Measurements from ENCODE around the gene KCTD14.
"Not testable (repeated sequence)": the region's sequence is repeated elsewhere in the genome, so short reads cannot be mapped to it uniquely, and the experiment has no call there.

Gene KCTD14

DNA sequence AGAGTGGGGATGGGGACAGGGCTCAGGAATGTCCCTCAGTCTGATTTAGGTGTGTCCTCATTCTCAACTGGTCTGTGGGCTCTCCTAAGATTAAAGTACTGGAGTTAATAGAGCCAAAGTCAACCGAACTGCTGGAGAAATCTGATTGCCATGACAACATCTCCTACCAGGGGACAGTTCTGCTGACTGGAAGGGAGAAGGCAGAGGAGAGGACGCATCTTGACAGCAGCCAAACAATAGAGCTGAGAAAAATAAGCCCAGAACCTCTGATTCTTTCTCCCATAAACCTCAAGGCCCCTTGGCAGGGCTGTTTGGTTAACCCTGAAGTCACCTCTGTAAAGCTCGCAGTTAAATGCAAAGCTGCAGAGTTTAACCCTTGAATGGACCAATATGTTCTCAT lies 2.8 kb downstream of the KCTD14 start:
- TF ChIP-seq, protein P1, sequence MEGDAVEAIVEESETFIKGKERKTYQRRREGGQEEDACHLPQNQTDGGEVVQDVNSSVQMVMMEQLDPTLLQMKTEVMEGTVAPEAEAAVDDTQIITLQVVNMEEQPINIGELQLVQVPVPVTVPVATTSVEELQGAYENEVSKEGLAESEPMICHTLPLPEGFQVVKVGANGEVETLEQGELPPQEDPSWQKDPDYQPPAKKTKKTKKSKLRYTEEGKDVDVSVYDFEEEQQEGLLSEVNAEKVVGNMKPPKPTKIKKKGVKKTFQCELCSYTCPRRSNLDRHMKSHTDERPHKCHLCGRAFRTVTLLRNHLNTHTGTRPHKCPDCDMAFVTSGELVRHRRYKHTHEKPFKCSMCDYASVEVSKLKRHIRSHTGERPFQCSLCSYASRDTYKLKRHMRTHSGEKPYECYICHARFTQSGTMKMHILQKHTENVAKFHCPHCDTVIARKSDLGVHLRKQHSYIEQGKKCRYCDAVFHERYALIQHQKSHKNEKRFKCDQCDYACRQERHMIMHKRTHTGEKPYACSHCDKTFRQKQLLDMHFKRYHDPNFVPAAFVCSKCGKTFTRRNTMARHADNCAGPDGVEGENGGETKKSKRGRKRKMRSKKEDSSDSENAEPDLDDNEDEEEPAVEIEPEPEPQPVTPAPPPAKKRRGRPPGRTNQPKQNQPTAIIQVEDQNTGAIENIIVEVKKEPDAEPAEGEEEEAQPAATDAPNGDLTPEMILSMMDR (IDR thresholded peaks at IDR 0.05), result no peak
- TF ChIP-seq ZFX (IDR thresholded peaks at IDR 0.05; ENCODE audit: borderline replicate concordance), result no peak
- H3K27ac ChIP-seq, result no peak overlapping the region

DNA sequence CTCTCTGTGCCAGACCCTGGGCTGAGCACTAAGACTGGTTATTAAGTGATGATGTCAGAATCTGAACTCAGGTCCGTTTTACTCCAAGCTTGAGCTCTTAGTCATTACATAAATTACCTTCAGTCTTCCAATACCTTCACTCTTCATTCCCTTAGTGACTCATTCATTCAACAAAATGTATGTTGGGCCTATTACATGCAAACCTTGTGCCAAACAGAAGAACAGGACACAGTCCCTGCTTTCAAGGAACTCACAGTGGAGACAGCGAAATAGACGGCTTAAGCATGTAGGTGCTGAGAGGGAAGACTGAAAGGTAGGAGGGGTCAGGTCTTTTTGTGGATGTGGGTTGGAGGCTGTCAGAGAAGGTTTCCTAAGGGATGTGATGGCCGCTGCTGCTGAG lies 3.3 kb downstream of the KCTD14 start:
- H3K27ac ChIP-seq, result no peak overlapping the region
- TF ChIP-seq ZFX (IDR thresholded peaks at IDR 0.05; ENCODE audit: borderline replicate concordance), result no peak
- TF ChIP-seq, protein P1 (IDR thresholded peaks at IDR 0.05), result no peak

DNA sequence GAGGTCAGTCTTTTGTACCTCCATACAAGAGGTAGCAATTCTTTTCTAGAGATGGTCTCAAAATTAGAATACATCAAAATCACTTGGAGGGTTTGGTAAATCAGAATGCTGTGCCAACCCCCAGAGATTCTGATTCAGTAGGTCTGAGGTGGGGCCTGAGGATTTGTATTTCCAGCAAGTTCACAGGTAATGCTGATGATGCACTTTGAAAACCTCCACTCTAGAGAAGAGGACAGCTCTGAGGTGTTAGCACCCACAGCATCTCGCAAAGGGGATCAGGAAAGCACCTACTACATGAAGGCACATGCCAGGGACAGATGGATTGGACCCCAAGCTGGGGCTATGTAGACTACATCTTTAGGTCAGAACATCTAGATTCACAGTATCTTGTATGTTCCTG lies 7.2 kb downstream of the KCTD14 start:
- TF ChIP-seq, protein P1 (IDR thresholded peaks at IDR 0.05), result no peak
- no peak for TF ChIP-seq ZFX (IDR thresholded peaks at IDR 0.05; ENCODE audit: borderline replicate concordance)
- H3K27ac ChIP-seq, result no peak overlapping the region

DNA sequence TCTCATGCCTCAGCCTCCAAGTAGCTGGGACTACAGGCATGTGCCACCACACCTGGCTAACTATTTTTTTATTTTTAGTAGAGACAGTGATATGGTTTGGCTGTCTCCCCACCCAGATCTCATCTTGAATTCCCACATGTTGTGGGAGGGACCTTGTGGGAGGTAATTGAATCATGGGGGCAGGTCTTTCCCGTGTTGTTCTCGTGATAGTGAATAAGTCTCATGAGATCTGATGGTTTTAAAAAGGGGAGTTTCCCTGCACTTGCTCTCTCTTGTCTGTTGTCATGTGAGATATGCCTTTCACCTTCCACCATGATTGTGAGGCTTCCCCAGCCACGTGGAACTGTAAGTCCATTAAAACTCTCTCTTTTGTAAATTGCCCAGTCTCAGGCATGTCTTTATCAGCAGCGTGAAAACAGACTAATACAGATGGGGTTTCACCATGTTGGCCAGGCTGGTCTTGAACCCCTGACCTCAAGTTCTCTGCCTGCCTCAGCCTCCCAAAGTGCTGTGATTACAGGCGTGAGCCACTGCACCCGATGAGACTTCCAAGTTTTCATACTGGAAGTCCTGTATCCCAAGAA lies 8.0 kb downstream of the KCTD14 start:
- not testable (repeated sequence) for H3K27ac ChIP-seq

DNA sequence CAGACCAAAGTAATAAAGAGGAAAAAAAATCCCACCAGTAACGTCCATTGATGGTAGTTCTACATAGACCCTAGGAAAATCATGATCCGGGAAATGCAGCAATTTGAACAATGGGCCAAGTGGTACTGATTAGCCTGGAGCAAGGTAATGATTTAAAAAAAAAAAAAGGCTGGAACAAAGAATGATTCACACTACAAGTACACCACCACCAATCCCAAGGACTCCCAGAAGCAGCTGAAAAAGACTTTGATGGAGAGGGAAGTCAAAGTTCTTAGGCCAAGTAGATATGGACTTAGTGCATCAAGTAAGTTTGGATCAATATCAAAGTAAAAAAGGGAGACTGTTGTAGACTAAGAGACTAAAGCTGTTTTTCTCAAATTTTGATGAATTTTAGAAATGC lies 11.8 kb downstream of the KCTD14 start:
- no peak overlapping the region for H3K27ac ChIP-seq
- TF ChIP-seq, protein P1 (IDR thresholded peaks at IDR 0.05), result no peak

DNA sequence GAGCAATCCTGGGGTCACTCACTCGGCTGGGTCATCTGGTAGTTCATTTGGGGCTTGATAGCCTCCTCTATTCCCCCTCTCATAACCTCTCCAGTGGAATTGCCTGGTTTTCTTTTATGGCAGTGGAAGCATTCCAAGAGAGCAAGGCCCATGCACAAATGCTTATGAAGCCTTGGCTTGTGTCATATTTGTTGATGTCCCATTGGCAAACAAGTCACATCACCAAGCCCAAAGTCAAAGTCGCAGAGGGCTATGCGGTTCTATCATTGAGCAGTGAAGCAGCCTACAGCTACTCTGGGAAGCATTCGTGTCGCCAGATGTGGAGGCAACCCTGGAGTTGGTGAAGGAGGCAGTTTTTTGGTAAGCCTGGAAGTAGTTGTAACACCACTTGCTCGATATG lies 12.3 kb downstream of the KCTD14 start:
- no peak for TF ChIP-seq ZFX (IDR thresholded peaks at IDR 0.05; ENCODE audit: borderline replicate concordance)
- TF ChIP-seq, protein P1 (IDR thresholded peaks at IDR 0.05), result no peak
- no peak overlapping the region for H3K27ac ChIP-seq

DNA sequence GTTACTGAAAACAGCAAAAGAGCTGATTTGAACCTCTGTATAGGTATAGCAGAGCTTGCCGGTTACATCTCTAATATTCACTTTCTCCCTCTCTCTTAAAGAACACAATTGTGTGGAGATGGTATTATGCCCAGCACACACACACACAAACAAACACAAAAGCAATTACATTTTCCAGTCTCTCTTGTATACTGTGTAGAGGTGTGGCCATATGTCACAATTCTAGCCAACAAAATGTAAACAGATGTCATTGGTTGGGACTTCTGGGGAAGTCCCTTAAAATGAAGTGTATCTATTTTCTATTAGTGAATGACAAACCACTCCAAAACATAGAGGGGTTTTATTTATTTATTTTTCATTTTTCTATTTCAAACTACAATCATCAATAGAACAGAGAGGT lies 12.8 kb downstream of the KCTD14 start:
- no peak overlapping the region for H3K27ac ChIP-seq
- TF ChIP-seq, protein P1 (IDR thresholded peaks at IDR 0.05), result no peak
- no peak for TF ChIP-seq ZFX (IDR thresholded peaks at IDR 0.05; ENCODE audit: borderline replicate concordance)

DNA sequence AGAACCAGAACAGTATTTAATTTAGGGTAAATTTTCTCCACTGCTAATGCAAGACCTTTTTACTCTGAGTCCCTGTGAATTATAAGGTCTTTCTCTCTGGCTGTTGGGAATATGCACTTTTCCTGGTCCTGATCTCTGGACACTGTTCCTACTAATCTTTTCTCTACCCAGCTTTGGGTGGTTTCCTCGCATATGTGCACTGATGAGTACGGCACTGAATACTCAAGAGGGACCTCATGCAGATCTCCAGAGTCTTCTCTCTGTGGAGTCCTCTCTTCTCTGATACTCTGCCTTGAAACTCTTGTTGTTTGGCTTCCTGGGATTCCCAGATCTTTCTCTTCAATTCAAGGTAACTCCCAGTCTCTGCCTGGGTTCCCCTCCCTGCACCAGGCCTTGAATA lies 14.0 kb downstream of the KCTD14 start:
- H3K27ac ChIP-seq, result no peak overlapping the region
- TF ChIP-seq, protein P1 (IDR thresholded peaks at IDR 0.05), result no peak
- TF ChIP-seq ZFX (IDR thresholded peaks at IDR 0.05; ENCODE audit: borderline replicate concordance), result no peak

Data from 22Rv1 (cell line).